T-helper 1 cell treated with Interleukin-12 subunit alpha and Interleukin-12 subunit beta and Interleukin-4 antibody, amounts not matched to agents 30 μg/mL and 1 μg/mL, for 36 hours (primary cell): ENCODE measurements around the gene SLC25A20.
A peak's percentile ranks its signal among the peaks of the same experiment; 100 is the strongest.

Experiments
- H3K27ac Mint-ChIP-seq: one replicate; pipeline ENCODE4 v1.8.0; 2021; ENCODE audit warnings: mild to moderate bottlenecking, mixed read lengths
- H3K27me3 Mint-ChIP-seq: one replicate; pipeline ENCODE4 v1.8.0; 2021; ENCODE audit warnings: low read depth, mixed read lengths
- H3K36me3 Mint-ChIP-seq: one replicate; pipeline ENCODE4 v1.8.0; 2021; ENCODE audit warnings: low read depth, mixed read lengths
- H3K4me1 Mint-ChIP-seq: one replicate; pipeline ENCODE4 v1.8.0; 2021; ENCODE audit warnings: low read depth, mixed read lengths
- H3K4me3 Mint-ChIP-seq: one replicate; pipeline ENCODE4 v1.8.0; 2021; ENCODE audit warnings: mild to moderate bottlenecking, moderate library complexity, mixed read lengths
- H3K9me3 Mint-ChIP-seq: one replicate; pipeline ENCODE4 v1.8.0; 2021; ENCODE audit warnings: mixed read lengths

The SLC25A20 gene

DNA sequence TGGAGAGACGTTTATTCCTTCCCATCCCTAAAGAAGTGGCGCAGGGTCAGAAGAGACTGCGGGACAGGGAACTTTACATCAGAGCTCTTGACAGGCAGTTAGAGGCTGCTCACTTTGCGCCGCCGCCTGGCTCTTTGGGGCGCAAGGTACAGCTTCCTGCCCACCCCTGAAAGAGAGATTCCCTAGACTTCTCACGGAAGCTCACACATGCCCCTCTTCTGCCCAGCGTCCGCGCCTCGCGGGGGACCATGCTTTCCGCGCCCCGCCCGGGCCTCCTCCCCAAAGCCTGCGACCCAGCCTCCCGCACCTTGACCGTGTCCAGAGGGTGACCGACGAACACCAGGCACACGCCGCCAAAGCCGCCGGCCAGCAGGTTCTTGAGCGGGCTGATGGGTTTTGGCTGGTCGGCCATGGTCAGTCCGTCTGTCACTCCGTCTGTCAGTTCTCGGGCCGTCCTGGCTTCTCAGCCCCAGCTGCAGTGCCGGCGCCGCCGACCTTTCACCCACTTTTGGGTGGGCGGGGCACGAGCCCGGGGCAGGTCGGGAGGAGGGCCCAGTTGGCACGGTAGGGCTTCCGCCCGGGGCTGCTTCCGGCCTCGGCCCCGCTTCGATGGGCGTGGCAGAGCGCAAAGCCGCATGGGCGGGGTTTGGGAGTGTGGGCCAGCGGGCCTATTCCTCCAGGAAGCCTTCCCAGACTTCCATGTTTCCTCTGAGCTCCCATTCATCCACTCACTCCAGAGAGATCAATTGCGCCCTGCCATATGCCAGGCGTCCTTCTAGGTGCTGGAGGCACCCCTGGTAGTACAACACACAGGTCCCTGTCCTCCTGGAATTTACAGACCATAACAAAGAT lies at the start of gene SLC25A20:
TSS of gene SLC25A20 (minus strand) at position 500 of the 852 bp plus-strand sequence. CDS start at position 412, 88 bp downstream.
- peaks cover 30% of the 10 kb centered on the region for H3K4me1 Mint-ChIP-seq

DNA sequence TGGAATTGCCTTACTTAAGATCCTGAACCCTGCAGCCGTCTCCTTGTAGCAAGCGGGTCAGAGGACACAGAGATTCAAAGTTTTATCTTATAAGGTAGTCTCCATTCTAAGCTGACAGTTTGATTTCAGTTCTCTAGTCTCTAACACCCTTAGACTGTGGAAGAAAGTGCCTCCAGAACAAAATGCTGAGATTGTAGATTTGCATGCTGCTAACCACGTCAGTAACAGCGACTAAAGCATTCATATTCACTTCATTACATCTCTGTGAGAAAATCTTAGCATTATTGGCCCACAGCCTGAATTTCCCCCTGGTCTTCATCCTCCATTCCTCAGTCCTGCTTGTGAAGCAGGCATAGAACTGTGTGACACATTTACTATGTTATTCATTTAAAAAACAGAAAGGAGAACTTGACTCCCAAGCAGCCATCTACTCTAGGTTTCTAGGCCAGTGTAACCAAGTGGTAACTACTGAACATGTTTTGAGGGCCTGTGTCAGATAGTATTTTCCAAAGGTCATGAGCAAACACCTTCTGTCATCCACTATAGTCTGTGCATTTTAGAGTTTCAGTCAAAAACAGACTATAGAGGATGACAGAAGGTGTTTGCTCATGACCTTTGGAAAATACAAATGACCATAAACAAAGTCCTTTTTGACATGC lies 47.3 kb upstream of the SLC25A20 start:
- Mint-ChIP-seq H3K9me3 (no peaks in the 10 kb centered on the region), H3K27ac (peak overlapping the region; percentile 2), H3K27me3 (no peaks in the 10 kb centered on the region), H3K4me1 (peaks cover 18% of the 10 kb centered on the region), H3K4me3 (no peak overlapping the region), H3K36me3 (peaks cover 7% of the 10 kb centered on the region)

More for the DNA sequence above, at the start of gene SLC25A20:
- Mint-ChIP-seq H3K4me3 (peak within 1 kb of the TSS; percentile 92), H3K27me3 (no peaks in the 10 kb centered on the region), H3K9me3 (no peaks in the 10 kb centered on the region), H3K27ac (peak within 1 kb of the TSS; percentile 97), H3K36me3 (no peaks in the 10 kb centered on the region)

GRCh38 chr3:48945432-48945831 lies 46.8 kb upstream of the SLC25A20 start:
- H3K4me1 Mint-ChIP-seq, result peaks cover 18% of the 10 kb centered on the region
- peak overlapping the region; percentile 1 for H3K27ac Mint-ChIP-seq
- peaks cover 7% of the 10 kb centered on the region for H3K36me3 Mint-ChIP-seq
- H3K27me3 Mint-ChIP-seq, result no peaks in the 10 kb centered on the region
- no peak overlapping the region for H3K4me3 Mint-ChIP-seq
- no peaks in the 10 kb centered on the region for H3K9me3 Mint-ChIP-seq

DNA sequence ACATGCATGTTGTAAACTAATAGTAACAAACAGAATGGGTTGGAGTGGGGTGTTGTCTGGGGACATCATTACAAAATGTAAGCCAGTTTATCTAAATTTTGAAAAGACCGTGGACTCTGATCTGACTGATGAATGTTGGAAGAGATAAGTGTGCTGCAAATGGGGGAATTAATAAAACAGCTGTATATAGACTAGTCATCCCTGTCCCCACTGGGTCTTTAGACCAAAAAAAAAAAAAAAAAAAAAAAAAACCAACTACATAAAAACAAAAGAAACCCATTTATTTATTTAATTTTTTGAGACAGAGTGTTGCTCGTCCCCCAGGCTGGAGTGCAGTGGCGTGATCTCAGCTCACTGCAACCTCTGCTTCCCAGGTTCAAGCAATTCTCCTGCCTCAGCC lies 40.0 kb upstream of the SLC25A20 start:
- H3K36me3 Mint-ChIP-seq, result peaks cover 32% of the 10 kb centered on the region
- peaks cover 28% of the 10 kb centered on the region for H3K4me1 Mint-ChIP-seq
- H3K4me3 Mint-ChIP-seq, result no peak overlapping the region
- H3K9me3 Mint-ChIP-seq, result no peaks in the 10 kb centered on the region
- H3K27me3 Mint-ChIP-seq, result no peaks in the 10 kb centered on the region
- peak overlapping the region; percentile 35 for H3K27ac Mint-ChIP-seq

GRCh38 chr3:48938156-48938555 lies 39.5 kb upstream of the SLC25A20 start:
- Mint-ChIP-seq H3K9me3 (no peaks in the 10 kb centered on the region), H3K4me1 (peaks cover 26% of the 10 kb centered on the region), H3K36me3 (peaks cover 31% of the 10 kb centered on the region), H3K4me3 (no peak overlapping the region), H3K27me3 (no peaks in the 10 kb centered on the region), H3K27ac (no peak overlapping the region)

- Mint-ChIP-seq H3K27ac (no peak overlapping the region), H3K27me3 (no peaks in the 10 kb centered on the region), H3K4me3 (no peak overlapping the region), H3K36me3 (peaks cover 39% of the 10 kb centered on the region), H3K4me1 (peaks cover 35% of the 10 kb centered on the region), H3K9me3 (no peaks in the 10 kb centered on the region)
These were observed 36.8 kb upstream of the SLC25A20 start for GRCh38 chr3:48935530-48935929.

GRCh38 chr3:48934333-48934991 lies 35.8 kb upstream of the SLC25A20 start:
- peaks cover 41% of the 10 kb centered on the region for H3K4me1 Mint-ChIP-seq
- H3K4me3 Mint-ChIP-seq, result no peak overlapping the region
- peaks cover 43% of the 10 kb centered on the region for H3K36me3 Mint-ChIP-seq
- H3K27ac Mint-ChIP-seq, result no peak overlapping the region
- no peaks in the 10 kb centered on the region for H3K9me3 Mint-ChIP-seq
- H3K27me3 Mint-ChIP-seq, result no peaks in the 10 kb centered on the region

DNA sequence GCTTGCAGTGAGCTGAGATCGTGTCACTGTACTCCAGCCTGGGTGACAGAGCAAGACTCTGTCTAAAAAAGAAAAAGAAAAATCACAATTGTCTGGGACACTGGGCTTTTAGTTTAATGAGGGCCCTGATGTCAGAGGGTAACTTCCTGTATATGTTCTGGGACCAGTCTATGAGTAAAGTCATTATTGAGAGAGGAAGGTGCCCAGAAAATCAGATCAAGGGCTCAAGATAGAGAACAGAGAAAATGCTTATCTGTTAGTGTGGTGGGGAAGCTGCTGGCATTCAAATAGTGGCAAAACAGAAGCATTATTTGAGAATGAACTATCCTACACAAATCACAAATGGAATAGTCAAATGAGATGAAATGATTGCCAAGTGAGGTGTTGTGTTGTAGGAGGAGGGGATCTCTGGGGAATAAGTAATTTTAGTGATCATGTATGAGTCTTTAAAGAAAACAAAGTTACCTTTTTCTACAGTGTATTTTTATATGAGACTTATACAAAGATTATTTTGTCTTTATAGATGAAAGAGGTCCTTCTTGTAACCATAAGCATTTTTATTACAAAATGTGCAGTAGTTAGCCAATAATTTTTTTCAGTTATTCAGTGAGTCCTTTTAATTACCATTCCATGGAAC lies 33.4 kb upstream of the SLC25A20 start:
- Mint-ChIP-seq H3K36me3 (peaks cover 53% of the 10 kb centered on the region), H3K27me3 (no peaks in the 10 kb centered on the region), H3K4me3 (no peak overlapping the region), H3K4me1 (peaks cover 52% of the 10 kb centered on the region), H3K9me3 (no peaks in the 10 kb centered on the region), H3K27ac (no peak overlapping the region)

DNA sequence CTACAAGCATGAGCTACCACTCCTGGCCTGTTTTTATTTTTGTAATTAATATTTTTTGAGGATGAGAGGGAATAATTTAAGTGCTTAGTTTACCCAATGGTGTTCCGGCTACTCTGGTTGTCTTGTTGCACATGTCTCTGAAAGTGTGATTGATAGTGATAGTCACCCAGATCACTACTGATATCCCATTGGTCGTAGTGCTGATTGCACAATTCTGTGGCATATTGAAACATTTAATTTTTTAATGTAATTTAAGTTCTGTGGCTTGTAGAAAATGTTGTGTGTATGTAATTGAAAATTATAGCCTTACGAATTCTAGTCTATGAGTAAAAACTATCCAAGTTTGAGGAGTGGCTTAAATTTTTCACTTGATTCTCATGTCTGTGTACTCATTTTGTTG lies 31.9 kb upstream of the SLC25A20 start:
- no peaks in the 10 kb centered on the region for H3K27me3 Mint-ChIP-seq
- H3K36me3 Mint-ChIP-seq, result peaks cover 58% of the 10 kb centered on the region
- H3K9me3 Mint-ChIP-seq, result no peaks in the 10 kb centered on the region
- peaks cover 62% of the 10 kb centered on the region for H3K4me1 Mint-ChIP-seq
- H3K27ac Mint-ChIP-seq, result no peak overlapping the region
- no peak overlapping the region for H3K4me3 Mint-ChIP-seq

DNA sequence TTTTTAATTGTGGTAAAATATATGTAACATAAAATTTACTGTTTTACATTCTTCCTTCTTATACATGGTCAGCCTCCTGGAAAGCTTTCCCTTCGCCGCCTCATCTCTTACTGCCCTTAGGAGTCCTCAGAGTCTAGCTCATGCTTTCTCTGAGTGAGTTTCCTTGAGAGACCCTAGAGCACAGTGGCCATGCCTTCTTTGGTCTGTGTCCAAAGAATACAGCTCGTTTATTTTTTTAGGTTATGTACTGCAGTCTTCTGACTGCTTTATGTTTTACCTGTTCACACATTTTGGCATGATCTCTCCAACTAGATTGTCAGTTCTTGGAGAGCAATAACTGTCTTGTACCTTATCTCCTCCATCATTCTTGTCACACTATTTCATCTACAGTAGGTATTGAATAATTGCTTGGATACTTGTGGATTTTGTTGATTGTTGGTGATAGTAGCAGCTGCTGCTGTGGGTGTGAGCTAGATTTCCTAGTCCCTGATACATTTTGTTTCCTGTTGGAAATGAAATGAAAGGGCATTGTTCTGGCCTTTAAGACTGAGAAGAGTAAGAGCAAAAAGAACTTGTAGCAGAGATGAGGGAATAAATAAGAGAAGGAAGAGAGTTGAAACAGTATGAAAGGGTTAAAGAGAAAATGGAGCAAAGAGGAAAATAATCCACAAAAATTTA lies 30.8 kb upstream of the SLC25A20 start:
- H3K27me3 Mint-ChIP-seq, result no peaks in the 10 kb centered on the region
- H3K4me1 Mint-ChIP-seq, result peaks cover 58% of the 10 kb centered on the region
- peak overlapping the region; percentile 9 for H3K4me3 Mint-ChIP-seq
- H3K27ac Mint-ChIP-seq, result peak overlapping the region; percentile 3
- H3K36me3 Mint-ChIP-seq, result peaks cover 56% of the 10 kb centered on the region
- no peaks in the 10 kb centered on the region for H3K9me3 Mint-ChIP-seq

- peak overlapping the region; percentile 52 for H3K4me3 Mint-ChIP-seq
- no peaks in the 10 kb centered on the region for H3K27me3 Mint-ChIP-seq
- peaks cover 52% of the 10 kb centered on the region for H3K36me3 Mint-ChIP-seq
- peaks cover 58% of the 10 kb centered on the region for H3K4me1 Mint-ChIP-seq
- H3K27ac Mint-ChIP-seq, result peak overlapping the region; percentile 79
- H3K9me3 Mint-ChIP-seq, result no peaks in the 10 kb centered on the region
These were observed 30.0 kb upstream of the SLC25A20 start for GRCh38 chr3:48928679-48929078.

DNA sequence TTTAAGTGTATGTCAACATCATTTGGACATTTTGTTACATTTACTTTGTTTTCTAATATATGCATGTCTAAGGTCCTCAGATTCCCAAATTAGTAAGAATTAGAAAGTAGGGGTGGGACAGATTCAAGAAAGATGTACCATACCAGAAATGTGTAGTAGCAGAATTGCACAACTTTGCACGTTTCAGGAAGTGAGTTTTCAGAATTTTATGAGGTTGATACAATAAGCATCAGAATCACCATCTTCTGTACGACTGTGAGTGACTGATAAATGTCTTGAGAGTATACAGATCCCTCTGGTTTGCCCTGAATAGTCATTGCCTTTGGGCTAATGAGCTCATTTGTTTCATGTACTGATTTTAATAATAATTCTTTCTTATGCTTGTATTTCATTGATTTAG lies 29.2 kb upstream of the SLC25A20 start:
- Mint-ChIP-seq H3K4me1 (peaks cover 58% of the 10 kb centered on the region), H3K4me3 (peak overlapping the region; percentile 4), H3K27me3 (no peaks in the 10 kb centered on the region), H3K27ac (peak overlapping the region; percentile 79), H3K36me3 (peaks cover 52% of the 10 kb centered on the region), H3K9me3 (no peaks in the 10 kb centered on the region)

DNA sequence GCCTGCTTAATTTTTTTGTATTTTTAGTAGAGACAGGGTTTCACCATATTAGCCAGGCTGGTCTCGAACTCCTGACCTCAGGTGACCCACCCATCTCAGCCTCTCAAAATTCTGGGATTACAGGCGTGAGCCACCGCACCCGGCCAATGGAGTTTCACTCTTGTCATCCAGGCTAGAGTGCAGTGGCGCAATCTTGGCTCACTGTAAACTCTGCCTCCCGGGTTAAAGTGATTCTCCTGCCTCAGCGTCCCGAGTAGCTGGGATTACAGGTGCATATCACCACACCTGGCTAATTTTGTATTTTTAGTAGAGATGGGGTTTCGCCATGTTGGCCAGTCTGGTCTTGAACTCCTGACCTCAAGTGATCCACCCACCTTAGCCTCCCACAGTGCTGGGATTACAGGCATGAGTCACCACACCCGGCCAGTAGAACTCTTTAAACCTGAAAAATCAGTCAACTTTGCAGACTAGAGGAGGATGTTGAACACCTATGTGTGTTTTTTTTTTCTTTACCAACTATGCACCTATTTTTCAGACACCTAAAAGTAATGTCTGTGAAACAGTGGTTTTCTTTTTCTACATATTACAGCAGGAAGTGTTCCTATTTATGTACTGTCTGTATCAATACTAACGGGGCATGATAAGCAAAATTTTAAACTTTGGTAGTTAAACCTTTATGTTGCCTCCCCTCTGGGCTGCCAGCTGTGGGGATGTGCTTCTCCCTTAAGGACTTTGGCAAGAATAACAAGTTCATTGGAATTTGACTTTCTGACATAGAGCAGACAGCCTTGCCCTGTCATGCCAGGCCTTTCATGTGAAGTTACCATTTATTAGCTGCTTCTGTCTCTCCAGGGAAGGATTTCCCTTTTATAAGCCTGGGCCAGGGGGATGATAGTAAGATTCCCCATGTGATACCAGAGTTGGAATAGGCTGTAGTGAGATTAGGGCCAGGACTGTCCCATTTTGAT lies 28.0 kb upstream of the SLC25A20 start:
- H3K4me1 Mint-ChIP-seq, result peaks cover 52% of the 10 kb centered on the region

More for the DNA sequence above, 28.0 kb upstream of the SLC25A20 start:
- peaks cover 46% of the 10 kb centered on the region for H3K36me3 Mint-ChIP-seq
- H3K27ac Mint-ChIP-seq, result peak overlapping the region; percentile 79
- no peaks in the 10 kb centered on the region for H3K27me3 Mint-ChIP-seq
- no peaks in the 10 kb centered on the region for H3K9me3 Mint-ChIP-seq
- H3K4me3 Mint-ChIP-seq, result peak overlapping the region; percentile 63
